GM10248 (cell line): ENCODE data around the gene KCNQ5.

Experiments used
- CTCF ChIA-PET: fragments of 300-600 bp; sonication (Branson Sonifier 250); formaldehyde crosslinking; extraction: SDS; loops from one replicate; lab custom pipeline; 2021; ENCODE audit warnings: antibody characterized with exemption; lab: Yijun Ruan, JAX
- POLR2A ChIA-PET: fragments of 350-650 bp; sonication (Branson Sonifier 250); formaldehyde crosslinking; extraction: SDS; loops from one replicate; lab custom pipeline; 2020; ENCODE audit warnings: antibody characterized with exemption; lab: Yijun Ruan, JAX
- DNase-seq: peaks from one replicate; pipeline ENCODE4 v3.0.0; 2012; ENCODE audit errors: extremely low spot score
- TF ChIP-seq, protein P1 (sequence below): IDR thresholded peaks from 2 replicates; pipeline ENCODE4 v1.5.1; 2012; ENCODE audit warnings: mild to moderate bottlenecking, low read depth; ENCODE audit errors: extremely low read depth, missing control alignments, control extremely low read depth

The KCNQ5 gene

GRCh38 chr6:73152966-73153757 lies 531.3 kb downstream of the KCNQ5 start:
- ChIA-PET POLR2A (no interaction called here), CTCF (interaction anchor here (0.9 to 4.7 kb wide), 12 partner anchors 9 to 741 kb away, joined by 3 to 20 read pairs (median 4); no protein-coding TSS in a partner anchor)
- TF ChIP-seq, protein P1, sequence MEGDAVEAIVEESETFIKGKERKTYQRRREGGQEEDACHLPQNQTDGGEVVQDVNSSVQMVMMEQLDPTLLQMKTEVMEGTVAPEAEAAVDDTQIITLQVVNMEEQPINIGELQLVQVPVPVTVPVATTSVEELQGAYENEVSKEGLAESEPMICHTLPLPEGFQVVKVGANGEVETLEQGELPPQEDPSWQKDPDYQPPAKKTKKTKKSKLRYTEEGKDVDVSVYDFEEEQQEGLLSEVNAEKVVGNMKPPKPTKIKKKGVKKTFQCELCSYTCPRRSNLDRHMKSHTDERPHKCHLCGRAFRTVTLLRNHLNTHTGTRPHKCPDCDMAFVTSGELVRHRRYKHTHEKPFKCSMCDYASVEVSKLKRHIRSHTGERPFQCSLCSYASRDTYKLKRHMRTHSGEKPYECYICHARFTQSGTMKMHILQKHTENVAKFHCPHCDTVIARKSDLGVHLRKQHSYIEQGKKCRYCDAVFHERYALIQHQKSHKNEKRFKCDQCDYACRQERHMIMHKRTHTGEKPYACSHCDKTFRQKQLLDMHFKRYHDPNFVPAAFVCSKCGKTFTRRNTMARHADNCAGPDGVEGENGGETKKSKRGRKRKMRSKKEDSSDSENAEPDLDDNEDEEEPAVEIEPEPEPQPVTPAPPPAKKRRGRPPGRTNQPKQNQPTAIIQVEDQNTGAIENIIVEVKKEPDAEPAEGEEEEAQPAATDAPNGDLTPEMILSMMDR: no peak
- no peak for DNase-seq

DNA sequence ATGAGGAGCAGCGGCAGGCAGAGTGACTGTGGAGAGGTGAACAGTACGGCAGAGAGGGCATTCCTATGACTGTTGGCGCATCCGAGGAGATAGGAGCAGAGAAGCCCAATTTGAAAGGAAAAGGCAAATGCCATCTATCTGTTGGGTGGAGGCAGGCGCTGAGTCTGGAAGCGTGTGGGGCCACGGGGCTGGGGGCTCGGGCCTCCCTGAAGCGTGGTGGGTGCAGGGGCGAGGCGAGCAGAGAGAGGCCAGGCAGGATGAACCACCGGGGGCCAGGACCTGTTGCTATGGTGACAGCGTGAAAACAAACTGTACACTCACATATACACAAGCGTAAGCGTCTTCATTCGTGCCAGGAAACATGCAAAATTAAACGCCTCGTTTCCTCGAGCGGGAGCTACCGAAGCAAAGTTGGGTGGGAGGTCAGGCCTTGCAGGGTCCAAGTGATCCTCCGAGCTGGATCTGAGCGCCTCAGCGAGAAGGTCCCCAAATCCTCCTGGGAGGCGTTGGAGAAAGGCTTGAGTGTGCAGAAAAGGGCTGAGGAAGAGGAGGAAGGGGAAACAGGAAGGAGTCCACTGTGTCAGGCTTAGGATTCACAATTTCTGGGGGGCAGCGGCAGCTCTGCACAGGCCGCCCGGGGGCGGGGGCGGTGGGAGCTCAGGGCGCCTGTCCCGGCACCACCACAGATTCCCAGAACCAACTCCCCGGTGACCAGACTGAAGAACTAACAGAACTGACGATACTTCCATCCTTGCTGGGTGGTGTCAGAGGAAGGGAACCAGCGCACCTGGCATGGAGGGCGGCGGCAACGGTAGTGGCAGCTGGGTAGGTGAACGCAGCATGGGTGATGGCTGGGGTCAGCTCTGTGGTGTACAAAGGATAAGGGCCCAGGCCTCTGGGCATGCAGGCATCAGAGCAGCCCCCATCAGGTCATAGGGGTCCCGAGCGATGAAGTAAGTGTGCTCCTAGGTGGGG lies 535.2 kb downstream of the KCNQ5 start:
- POLR2A ChIA-PET: no interaction called here
- TF ChIP-seq, protein P1: no peak
- CTCF ChIA-PET: no interaction called here
- no peak for DNase-seq

DNA sequence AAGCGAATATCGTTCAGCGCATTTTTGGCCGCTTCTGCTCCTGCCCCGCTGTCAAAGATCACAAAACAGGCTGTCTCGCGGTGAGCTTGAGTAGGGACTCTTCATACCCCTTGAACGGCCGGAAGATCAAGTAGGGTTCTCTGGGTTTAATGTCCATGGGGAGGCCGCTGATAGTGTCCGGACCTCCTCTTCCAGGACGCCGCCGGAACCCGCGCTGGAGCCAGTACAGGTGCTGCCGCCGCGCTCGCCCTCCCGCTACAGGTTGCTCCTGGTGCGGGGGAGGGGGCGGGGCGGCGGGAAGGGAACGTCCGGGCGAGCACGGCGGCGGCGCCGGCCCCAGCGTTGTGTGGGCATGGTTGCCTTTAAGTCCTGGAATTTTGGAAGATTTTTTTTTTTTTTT lies 536.0 kb downstream of the KCNQ5 start:
- DNase-seq: no peak
- TF ChIP-seq, protein P1: no peak
- ChIA-PET CTCF (no interaction called here), POLR2A (no interaction called here)

- TF ChIP-seq, protein P1: no peak
- ChIA-PET POLR2A (interaction anchor here (0.5 kb wide), 1 partner anchor 55 kb away, joined by 3 read pairs; no protein-coding TSS in a partner anchor), CTCF (interaction anchor here (0.7 to 3.3 kb wide), 7 partner anchors 11 to 757 kb away, joined by 3 to 10 read pairs (median 5); no protein-coding TSS in a partner anchor)
- no peak for DNase-seq
Observed at GRCh38 chr6:73169111-73169510, 547.2 kb downstream of the KCNQ5 start.

- TF ChIP-seq, protein P1: no peak
- ChIA-PET CTCF (interaction anchor here (0.9 to 3.3 kb wide), 5 partner anchors 11 to 758 kb away, joined by 3 to 10 read pairs (median 5); no protein-coding TSS in a partner anchor), POLR2A (interaction anchor here (0.5 kb wide), 1 partner anchor 55 kb away, joined by 3 read pairs; no protein-coding TSS in a partner anchor)
- DNase-seq: no peak
Observed at GRCh38 chr6:73169633-73170032, 547.8 kb downstream of the KCNQ5 start.

- no peak for DNase-seq
- TF ChIP-seq, protein P1: no peak
- ChIA-PET POLR2A (no interaction called here), CTCF (interaction anchor here (0.8 to 1.5 kb wide), 2 partner anchors 8 to 45 kb away, joined by 3 to 5 read pairs; no protein-coding TSS in a partner anchor)
Observed at GRCh38 chr6:73174646-73175045, 552.8 kb downstream of the KCNQ5 start.
